ENCODE measurements around the gene REEP3.

- no peak for TF ChIP-seq POLR2A (IDR thresholded peaks at IDR 0.05)
- TF ChIP-seq, protein P1, sequence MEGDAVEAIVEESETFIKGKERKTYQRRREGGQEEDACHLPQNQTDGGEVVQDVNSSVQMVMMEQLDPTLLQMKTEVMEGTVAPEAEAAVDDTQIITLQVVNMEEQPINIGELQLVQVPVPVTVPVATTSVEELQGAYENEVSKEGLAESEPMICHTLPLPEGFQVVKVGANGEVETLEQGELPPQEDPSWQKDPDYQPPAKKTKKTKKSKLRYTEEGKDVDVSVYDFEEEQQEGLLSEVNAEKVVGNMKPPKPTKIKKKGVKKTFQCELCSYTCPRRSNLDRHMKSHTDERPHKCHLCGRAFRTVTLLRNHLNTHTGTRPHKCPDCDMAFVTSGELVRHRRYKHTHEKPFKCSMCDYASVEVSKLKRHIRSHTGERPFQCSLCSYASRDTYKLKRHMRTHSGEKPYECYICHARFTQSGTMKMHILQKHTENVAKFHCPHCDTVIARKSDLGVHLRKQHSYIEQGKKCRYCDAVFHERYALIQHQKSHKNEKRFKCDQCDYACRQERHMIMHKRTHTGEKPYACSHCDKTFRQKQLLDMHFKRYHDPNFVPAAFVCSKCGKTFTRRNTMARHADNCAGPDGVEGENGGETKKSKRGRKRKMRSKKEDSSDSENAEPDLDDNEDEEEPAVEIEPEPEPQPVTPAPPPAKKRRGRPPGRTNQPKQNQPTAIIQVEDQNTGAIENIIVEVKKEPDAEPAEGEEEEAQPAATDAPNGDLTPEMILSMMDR (IDR thresholded peaks at IDR 0.05 in 4 of 5, conservative IDR thresholded peaks at IDR 0.05 in 1 of 5): no peak
These were observed 151.3 kb downstream of the REEP3 start for GRCh38 chr10:63672491-63672890.
